K562 (cell line): Measurements from ENCODE around the gene ATP5PD. TPM values are rescaled to one million over a fixed set of nuclear protein-coding genes. Genes with fewer than 3 reads are reported as not detected.

ENCODE experiments used
- ATAC-seq: fragments of 200-7000 bp; cut with Tn5 transposase; 3 replicates; pipeline ENCODE4 v1.9.1; 2020; ENCODE audit warnings: moderate library complexity
- BruUV-seq: library from RNA; stranded (reverse); fragments of 400-500 nt; replicated peaks from 2 replicates; lab custom pipeline; 2021; lab: Mats Ljungman, UMichigan
- CTCF ChIA-PET: fragments of 300-600 bp; formaldehyde crosslinking; extraction: SDS; loops from one replicate; lab custom pipeline; 2021; ENCODE audit warnings: low intra/inter-chr PET ratio; lab: Yijun Ruan, JAX
- POLR2A ChIA-PET: fragments of 300-600, 350-650 bp; sonication (Branson Sonifier 250); formaldehyde crosslinking; extraction: SDS; loops from one replicate; lab custom pipeline; 2021; ENCODE audit warnings: antibody characterized with exemption, inconsistent platforms; lab: Yijun Ruan, JAX
- DNase-seq, 4 experiments: peaks; one replicate each; pipeline versions ENCODE4 v3.0.0 to v3.0.0-alpha.2; 2011 to 2018; ENCODE audit warnings: low spot score in 3 of 4, mixed read lengths in 3 of 4; ENCODE audit errors: extremely low read depth in 1 of 4
- FAIRE-seq: peaks from 2 replicates; lab custom pipeline; 2011; peaks lifted over from hg19 to GRCh38; lab: Jason Lieb, UNC
- H2AFZ ChIP-seq: 2 replicates; pipeline ENCODE4 v1.6.0; 2011; ENCODE audit warnings: low read depth, low read length, control low read depth, inconsistent platforms
- H3K27ac ChIP-seq: fragments of 200-600 bp; 3 replicates; pipeline ENCODE4 v1.8.0; 2011; ENCODE audit warnings: low read depth, mild to moderate bottlenecking, control low read depth, inconsistent platforms, low read length, moderate library complexity, mixed read lengths; ENCODE audit errors: extremely low read depth
- H3K27me3 ChIP-seq, 2 experiments: fragments of 300-600 bp in 1 of 2; 2 replicates in 1 of 2; 3 replicates in 1 of 2; pipeline versions ENCODE4 v1.6.0 to v1.8.0; 2011; ENCODE audit warnings: inconsistent platforms in 2 of 2, low read length in 2 of 2, mild to moderate bottlenecking in 1 of 2, mixed read lengths in 1 of 2, moderate library complexity in 1 of 2; ENCODE audit not compliant: control insufficient read depth in 2 of 2, insufficient read depth in 2 of 2
- H3K36me3 ChIP-seq: fragments of 300-600 bp; 3 replicates; pipeline ENCODE4 v1.8.0; 2011; ENCODE audit warnings: mild to moderate bottlenecking, low read length, inconsistent platforms; ENCODE audit not compliant: control insufficient read depth, insufficient read depth
- H3K4me1 ChIP-seq, 2 experiments: fragments of 200-600 bp in 1 of 2; replicated peaks in 1 of 2; 2 replicates in 1 of 2; 3 replicates in 1 of 2; pipeline versions ENCODE4 v1.5.1 to v1.8.0; 2011; ENCODE audit warnings: inconsistent platforms in 2 of 2, low read length in 2 of 2, mild to moderate bottlenecking in 1 of 2, mixed read lengths in 1 of 2, moderate library complexity in 1 of 2; ENCODE audit not compliant: control insufficient read depth in 2 of 2, insufficient read depth in 2 of 2
- H3K4me2 ChIP-seq: 2 replicates; pipeline ENCODE4 v1.6.1; 2011; ENCODE audit warnings: low read length, control low read depth, inconsistent platforms, mixed read lengths; ENCODE audit not compliant: insufficient read depth
- H3K4me3 ChIP-seq: fragments of 200-600 bp; sonication (generic), shearing (Covaris generic); 2 replicates; pipeline ENCODE4 v1.5.1; 2016; ENCODE audit warnings: control low read depth, inconsistent platforms
- H3K79me2 ChIP-seq: fragments of 200-600 bp; 3 replicates; pipeline ENCODE4 v1.8.0; 2011; ENCODE audit warnings: low read length, inconsistent platforms; ENCODE audit not compliant: control insufficient read depth, insufficient read depth
- H3K9ac ChIP-seq, 2 experiments: 2 replicates each; pipeline versions ENCODE4 v1.6.0 to v1.6.1; 2011; ENCODE audit warnings: low read depth in 2 of 2, low read length in 2 of 2, control low read depth in 1 of 2, inconsistent platforms in 1 of 2, mild to moderate bottlenecking in 1 of 2, mixed read lengths in 1 of 2; ENCODE audit not compliant: insufficient read depth in 1 of 2
- H3K9me1 ChIP-seq: one replicate; pipeline ENCODE4 v1.6.0; 2011; ENCODE audit warnings: inconsistent platforms, mild to moderate bottlenecking, low read length, moderate library complexity; ENCODE audit not compliant: control insufficient read depth, insufficient read depth
- H3K9me3 ChIP-seq: replicated peaks from 2 replicates; pipeline ENCODE4 v1.5.1; 2011; ENCODE audit warnings: low read depth, low read length, inconsistent platforms; ENCODE audit not compliant: control insufficient read depth, insufficient read depth
- H4K20me1 ChIP-seq: replicated peaks from 2 replicates; pipeline ENCODE4 v1.6.1; 2011; ENCODE audit warnings: low read length, inconsistent platforms, mixed read lengths; ENCODE audit not compliant: control insufficient read depth, insufficient read depth
- ATF1 ChIP-seq, 2 experiments: fragments of 450-650 bp in 1 of 2; IDR thresholded peaks; 2 replicates each; pipeline ENCODE4 v1.6.1; 2016; ENCODE audit warnings: missing compliant biosample characterization in 1 of 2, missing genetic modification characterization in 1 of 2
- CEBPB ChIP-seq: fragments of 450-650 bp; IDR thresholded peaks from 2 replicates; pipeline ENCODE4 v1.6.1; 2016; ENCODE audit warnings: missing genetic modification characterization, missing compliant biosample characterization
- FOXA3 ChIP-seq, 2 experiments: fragments of 450-650 bp in 1 of 2; sonication (generic) in 1 of 2; formaldehyde crosslinking; IDR thresholded peaks in 1 of 2; conservative IDR thresholded peaks in 1 of 2; 2 replicates each; pipeline versions ENCODE4 v1.4.0 to v1.8.0; 2020 to 2022; ENCODE audit warnings: mild to moderate bottlenecking in 2 of 2, missing genetic modification reagents in 1 of 2
- ZNF764 ChIP-seq: fragments of 250-450 bp; sonication (Bioruptor Pico); IDR thresholded peaks from 2 replicates; pipeline ENCODE4 v1.4.0; 2020; ENCODE audit warnings: low read depth, mild to moderate bottlenecking, moderate library complexity
- WGBS: fragments of 100-300 bp; shearing (Covaris generic); methylation state at CpG from one replicate; pipeline ENCODE4 v1.1.6; 2016; ENCODE audit warnings: low coverage, mixed read lengths; ENCODE audit not compliant: insufficient coverage; ENCODE audit errors: missing lambda C conversion rate; 5-methylcytosine and 5-hydroxymethylcytosine counted together
- in situ Hi-C: fragments of 300-500 bp; cut with MboI; formaldehyde crosslinking; loops from 4 replicates; pipeline ENCODE4 v1.15.0; 2018; ENCODE audit warnings: inconsistent platforms, mixed read lengths
- intact Hi-C: fragments of 100-400 bp; cut with micrococcal nuclease; formaldehyde crosslinking; loops from 2 replicates; pipeline ENCODE4 v1.14.2; 2022
- polyA plus RNA-seq, 8 experiments: library from polyadenylated mRNA; depleted of rRNA in 4 of 8; stranded (reverse) in 5 of 8; unstranded in 3 of 8; fragments of >200 nt; fragmentation: Nextera tagmentation in 2 of 8; fragmentation: Illumina TruSeq in 1 of 8; extraction: Ambion mirVana in 2 of 8; extraction: Trizol in 1 of 8; gene quantifications; 2 replicates each; pipeline versions ENCODE4 v1.2.1 to v1.2.3, GENCODE V29; 2011 to 2014; ENCODE audit warnings: inconsistent platforms in 1 of 8, missing spikeins in 1 of 8
- total RNA-seq, 7 experiments: library from RNA; depleted of rRNA in 6 of 7; stranded (reverse); fragments of >200 nt in 6 of 7; fragmentation: Illumina TruSeq in 2 of 7; extraction: Trizol in 2 of 7; gene quantifications; 2 replicates each; pipeline versions ENCODE4 v1.2.1 to v1.2.3, GENCODE V29; 2011 to 2021; ENCODE audit warnings: low replicate concordance in 1 of 7
- TF ChIP-seq, protein P1 (sequence below): fragments of 250-450 bp; sonication (Bioruptor Pico); IDR thresholded peaks from 2 replicates; pipeline ENCODE4 v1.8.0; 2022; ENCODE audit warnings: inconsistent platforms
- TF ChIP-seq, protein P2 (sequence below): fragments of 250-450 bp; sonication (Bioruptor Pico); IDR thresholded peaks from 2 replicates; pipeline ENCODE4 v1.4.0; 2020; ENCODE audit warnings: mild to moderate bottlenecking, moderate library complexity, borderline replicate concordance
- TF ChIP-seq, protein P3 (sequence below): fragments of 250-450 bp; sonication (Bioruptor Pico); IDR thresholded peaks from 2 replicates; pipeline ENCODE4 v1.8.0; 2021; ENCODE audit warnings: borderline replicate concordance, mild to moderate bottlenecking, moderate library complexity; ENCODE audit not compliant: poor library complexity, severe bottlenecking
- TF ChIP-seq, protein P4 (sequence below): fragments of 250-450 bp; sonication (Bioruptor Pico); IDR thresholded peaks from 2 replicates; pipeline ENCODE4 v1.5.0; 2021; ENCODE audit warnings: mild to moderate bottlenecking, borderline replicate concordance

The ATP5PD gene
- total and polyA plus RNA-seq, 9 of the 15 experiments (the other 6 are each of a cell fraction or from before 2014, with no cell fraction given): 271 to 828 (median 432) TPM

DNA sequence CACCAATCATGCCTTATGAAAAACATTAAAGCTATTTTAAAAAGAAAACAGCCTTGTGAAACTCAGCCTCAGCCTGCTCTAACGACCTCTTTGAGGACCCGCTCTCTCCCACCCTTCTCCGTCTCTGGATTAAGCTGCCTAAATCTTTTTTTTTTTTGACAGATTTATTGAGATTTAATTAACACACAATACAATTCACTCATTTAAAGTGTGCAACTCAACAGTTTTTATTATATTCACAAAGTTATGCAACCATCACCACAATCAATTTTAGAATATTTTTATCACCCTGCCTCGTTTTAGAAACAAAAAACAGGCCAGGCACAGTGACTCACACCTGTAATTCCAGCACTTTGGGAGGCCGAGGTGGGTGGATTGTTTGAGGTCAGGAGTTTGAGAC lies 50.9 kb downstream of the ATP5PD start:
- Histone ChIP-seq H3K79me2 (no peaks in the 10 kb centered on the region), H3K9me3 (no peaks in the 10 kb centered on the region), H4K20me1 (no peaks in the 10 kb centered on the region), H3K9me1 (no peaks in the 10 kb centered on the region), H3K4me3 (no peak overlapping the region), H3K9ac (no peak overlapping the region), H3K4me1 (peaks cover 0 to 11% of the 10 kb centered on the region in 2 experiments; a peak in 3 of 5 replicates), H3K27ac (no peak overlapping the region), H2AFZ (no peak overlapping the region), H3K27me3 (no peaks in the 10 kb centered on the region), H3K36me3 (peaks cover 8% of the 10 kb centered on the region; the same call in 1 of the 3 replicates), H3K4me2 (no peak overlapping the region)
- POLR2A ChIA-PET: interaction anchor here (0.9 to 1.1 kb wide), 2 partner anchors 13 to 17 kb away, joined by 3 read pairs; partner anchors contain the start of gene MRPL58
- ATAC-seq (no peak), FAIRE-seq (no peak), DNase-seq (no peak)
- TF ChIP-seq ATF1 (CRISPR knock-in tag; IDR thresholded peaks at IDR 0.05) (no peak), ATF1 (tag; IDR thresholded peaks at IDR 0.05) (no peak), ZNF764 (CRISPR knock-in tag) (no peak), FOXA3 (CRISPR knock-in tag; conservative IDR thresholded peaks at IDR 0.05 in 1 of 2, IDR thresholded peaks at IDR 0.05 in 1 of 2) (no peak), CEBPB (tag) (no peak)
- TF ChIP-seq, protein P1, sequence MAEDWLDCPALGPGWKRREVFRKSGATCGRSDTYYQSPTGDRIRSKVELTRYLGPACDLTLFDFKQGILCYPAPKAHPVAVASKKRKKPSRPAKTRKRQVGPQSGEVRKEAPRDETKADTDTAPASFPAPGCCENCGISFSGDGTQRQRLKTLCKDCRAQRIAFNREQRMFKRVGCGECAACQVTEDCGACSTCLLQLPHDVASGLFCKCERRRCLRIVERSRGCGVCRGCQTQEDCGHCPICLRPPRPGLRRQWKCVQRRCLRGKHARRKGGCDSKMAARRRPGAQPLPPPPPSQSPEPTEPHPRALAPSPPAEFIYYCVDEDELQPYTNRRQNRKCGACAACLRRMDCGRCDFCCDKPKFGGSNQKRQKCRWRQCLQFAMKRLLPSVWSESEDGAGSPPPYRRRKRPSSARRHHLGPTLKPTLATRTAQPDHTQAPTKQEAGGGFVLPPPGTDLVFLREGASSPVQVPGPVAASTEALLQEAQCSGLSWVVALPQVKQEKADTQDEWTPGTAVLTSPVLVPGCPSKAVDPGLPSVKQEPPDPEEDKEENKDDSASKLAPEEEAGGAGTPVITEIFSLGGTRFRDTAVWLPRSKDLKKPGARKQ (CRISPR knock-in tag): no peak
- TF ChIP-seq, protein P2, sequence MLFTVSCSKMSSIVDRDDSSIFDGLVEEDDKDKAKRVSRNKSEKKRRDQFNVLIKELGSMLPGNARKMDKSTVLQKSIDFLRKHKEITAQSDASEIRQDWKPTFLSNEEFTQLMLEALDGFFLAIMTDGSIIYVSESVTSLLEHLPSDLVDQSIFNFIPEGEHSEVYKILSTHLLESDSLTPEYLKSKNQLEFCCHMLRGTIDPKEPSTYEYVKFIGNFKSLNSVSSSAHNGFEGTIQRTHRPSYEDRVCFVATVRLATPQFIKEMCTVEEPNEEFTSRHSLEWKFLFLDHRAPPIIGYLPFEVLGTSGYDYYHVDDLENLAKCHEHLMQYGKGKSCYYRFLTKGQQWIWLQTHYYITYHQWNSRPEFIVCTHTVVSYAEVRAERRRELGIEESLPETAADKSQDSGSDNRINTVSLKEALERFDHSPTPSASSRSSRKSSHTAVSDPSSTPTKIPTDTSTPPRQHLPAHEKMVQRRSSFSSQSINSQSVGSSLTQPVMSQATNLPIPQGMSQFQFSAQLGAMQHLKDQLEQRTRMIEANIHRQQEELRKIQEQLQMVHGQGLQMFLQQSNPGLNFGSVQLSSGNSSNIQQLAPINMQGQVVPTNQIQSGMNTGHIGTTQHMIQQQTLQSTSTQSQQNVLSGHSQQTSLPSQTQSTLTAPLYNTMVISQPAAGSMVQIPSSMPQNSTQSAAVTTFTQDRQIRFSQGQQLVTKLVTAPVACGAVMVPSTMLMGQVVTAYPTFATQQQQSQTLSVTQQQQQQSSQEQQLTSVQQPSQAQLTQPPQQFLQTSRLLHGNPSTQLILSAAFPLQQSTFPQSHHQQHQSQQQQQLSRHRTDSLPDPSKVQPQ: no peak
- TF ChIP-seq, protein P3, sequence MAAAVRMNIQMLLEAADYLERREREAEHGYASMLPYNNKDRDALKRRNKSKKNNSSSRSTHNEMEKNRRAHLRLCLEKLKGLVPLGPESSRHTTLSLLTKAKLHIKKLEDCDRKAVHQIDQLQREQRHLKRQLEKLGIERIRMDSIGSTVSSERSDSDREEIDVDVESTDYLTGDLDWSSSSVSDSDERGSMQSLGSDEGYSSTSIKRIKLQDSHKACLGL: no peak
- TF ChIP-seq, protein P4, sequence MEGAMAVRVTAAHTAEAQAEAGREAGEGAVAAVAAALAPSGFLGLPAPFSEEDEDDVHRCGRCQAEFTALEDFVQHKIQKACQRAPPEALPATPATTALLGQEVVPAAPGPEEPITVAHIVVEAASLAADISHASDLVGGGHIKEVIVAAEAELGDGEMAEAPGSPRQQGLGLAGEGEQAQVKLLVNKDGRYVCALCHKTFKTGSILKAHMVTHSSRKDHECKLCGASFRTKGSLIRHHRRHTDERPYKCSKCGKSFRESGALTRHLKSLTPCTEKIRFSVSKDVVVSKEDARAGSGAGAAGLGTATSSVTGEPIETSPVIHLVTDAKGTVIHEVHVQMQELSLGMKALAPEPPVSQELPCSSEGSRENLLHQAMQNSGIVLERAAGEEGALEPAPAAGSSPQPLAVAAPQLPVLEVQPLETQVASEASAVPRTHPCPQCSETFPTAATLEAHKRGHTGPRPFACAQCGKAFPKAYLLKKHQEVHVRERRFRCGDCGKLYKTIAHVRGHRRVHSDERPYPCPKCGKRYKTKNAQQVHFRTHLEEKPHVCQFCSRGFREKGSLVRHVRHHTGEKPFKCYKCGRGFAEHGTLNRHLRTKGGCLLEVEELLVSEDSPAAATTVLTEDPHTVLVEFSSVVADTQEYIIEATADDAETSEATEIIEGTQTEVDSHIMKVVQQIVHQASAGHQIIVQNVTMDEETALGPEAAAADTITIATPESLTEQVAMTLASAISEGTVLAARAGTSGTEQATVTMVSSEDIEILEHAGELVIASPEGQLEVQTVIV (CRISPR knock-in tag): no peak
- BruUV-seq: no TSS peak
- CTCF ChIA-PET: no interaction called here
- WGBS: 59% methylated on average over 5 of the region's 5 CpGs
- intact Hi-C loops (no loop called here), in situ Hi-C loops (no loop called here)
